ENCODE data around the gene UGT1A7.

GRCh38 chr2:233754872-233755611, 73.3 kb downstream of the UGT1A7 start:
- TF ChIP-seq CTCF (IDR thresholded peaks at IDR 0.05) (no peak), POLR2A (IDR thresholded peaks at IDR 0.05) (no peak)

Measured in body of pancreas (tissue), 4 donors.